ENCODE data around the gene KLK4.

Gene KLK4

GRCh38 chr19:50911206-50912101, at the start of gene KLK4:
Gene KLK4, minus strand, starts transcription at chr19:50911395. Its CDS starts 657 bp downstream, at chr19:50910738.
- no peak for DNase-seq

GRCh38 chr19:50959731-50960500, 48.7 kb upstream of the KLK4 start:
- no peak for DNase-seq

GRCh38 chr19:50957587-50957986, 46.4 kb upstream of the KLK4 start:
- DNase-seq, result no peak

- no peak for DNase-seq
These were observed 41.7 kb upstream of the KLK4 start, which contains the start of gene KLK5 for GRCh38 chr19:50952910-50953309. Gene KLK5, minus strand, starts transcription at chr19:50953038. Its CDS starts 381 bp downstream, at chr19:50952657.

- DNase-seq, result peak in 2 of 56 donors; percentile 3 to 13
These were observed 38.7 kb upstream of the KLK4 start for GRCh38 chr19:50949861-50950260.

- no peak for DNase-seq
These were observed 35.9 kb upstream of the KLK4 start for GRCh38 chr19:50947123-50947522.

GRCh38 chr19:50944795-50945194, 33.6 kb upstream of the KLK4 start:
- no peak for DNase-seq

GRCh38 chr19:50943074-50943828, 32.1 kb upstream of the KLK4 start:
- DNase-seq, result no peak

- no peak for DNase-seq
These were observed 28.4 kb upstream of the KLK4 start for GRCh38 chr19:50939596-50939995.

GRCh38 chr19:50933640-50934039, 22.4 kb upstream of the KLK4 start:
- no peak for DNase-seq

- no peak for DNase-seq
These were observed 21.5 kb upstream of the KLK4 start for GRCh38 chr19:50932690-50933083.

GRCh38 chr19:50932018-50932689, 21.0 kb upstream of the KLK4 start:
- DNase-seq, result no peak

GRCh38 chr19:50931023-50931422, 19.8 kb upstream of the KLK4 start:
- no peak for DNase-seq

GRCh38 chr19:50928831-50929230, 17.6 kb upstream of the KLK4 start:
- DNase-seq, result no peak

GRCh38 chr19:50926144-50926543, 14.9 kb upstream of the KLK4 start:
- no peak for DNase-seq

- DNase-seq, result no peak
These were observed 14.5 kb upstream of the KLK4 start for GRCh38 chr19:50925734-50926133.

GRCh38 chr19:50924586-50924985, 13.4 kb upstream of the KLK4 start:
- DNase-seq, result no peak

- DNase-seq, result peak in 46 of 56 donors; percentile 4 to 74 (median 38)
These were observed 11.2 kb upstream of the KLK4 start for GRCh38 chr19:50922317-50922853.

GRCh38 chr19:50921426-50922316, 10.5 kb upstream of the KLK4 start:
- no peak for DNase-seq

GRCh38 chr19:50916069-50916468, 4.9 kb upstream of the KLK4 start:
- DNase-seq, result no peak

Measured in amygdala (tissue), 56 donors.